Stomach (tissue), 9 donors: ENCODE results near the gene DHRS1. TPM values are rescaled to one million over a fixed set of nuclear protein-coding genes. Genes with fewer than 3 reads are reported as not detected.

Experiments used
- DNase-seq, 2 donors: peaks; one replicate each; pipeline versions ENCODE4 v3.0.0 to v3.0.0-alpha.2; 2013 to 2019
- H3K27ac ChIP-seq, 5 donors: fragments of 200-600 bp in 4 of 5; sonication (generic) in 4 of 5; one replicate each; pipeline ENCODE4 v1.5.1; 2013 to 2019; ENCODE audit warnings: mild to moderate bottlenecking in 1 of 5, moderate library complexity in 1 of 5
- H3K27me3 ChIP-seq, 3 donors: fragments of 200-600 bp; sonication (generic); one replicate each; pipeline ENCODE4 v1.5.1; 2017 to 2019; ENCODE audit warnings: mixed run types in 1 of 3
- H3K36me3 ChIP-seq, 4 donors: fragments of 200-600 bp; sonication (generic); 1 replicate in 3 of 4; 2 replicates in 1 of 4; pipeline ENCODE4 v1.5.1; 2016 to 2019
- H3K4me1 ChIP-seq, 4 donors: fragments of 200-600 bp; sonication (generic); one replicate each; pipeline ENCODE4 v1.5.1; 2016 to 2019
- H3K4me3 ChIP-seq, 4 donors: fragments of 200-600 bp; sonication (generic) in 3 of 4; one replicate each; pipeline ENCODE4 v1.5.1; 2016 to 2019; ENCODE audit warnings: mild to moderate bottlenecking in 1 of 4
- H3K9me3 ChIP-seq, 4 donors: fragments of 200-600 bp; sonication (generic); one replicate each; pipeline ENCODE4 v1.5.1; 2016 to 2019
- CTCF ChIP-seq, 7 experiments: fragments of 450-650 bp in 4 of 7; fragments of 200-600 bp in 3 of 7; sonication (generic) in 3 of 7; IDR thresholded peaks; one replicate each; pipeline ENCODE4 v1.5.1; 2016 to 2019; ENCODE audit warnings: antibody characterized with exemption in 7 of 7, control low read depth in 2 of 7, mild to moderate bottlenecking in 1 of 7
- EP300 ChIP-seq: sonication (generic); formaldehyde crosslinking; IDR thresholded peaks from one replicate; pipeline ENCODE4 v1.6.1; 2017; ENCODE audit warnings: antibody characterized with exemption
- POLR2A ChIP-seq, 4 donors: fragments of 450-650 bp; IDR thresholded peaks; one replicate each; pipeline ENCODE4 v1.6.1; 2016; ENCODE audit warnings: antibody characterized with exemption in 4 of 4, control low read depth in 2 of 4, mild to moderate bottlenecking in 1 of 4, moderate library complexity in 1 of 4
- POLR2AphosphoS5 ChIP-seq, 3 donors: sonication (generic); formaldehyde crosslinking; IDR thresholded peaks; one replicate each; pipeline ENCODE4 v1.6.1; 2016; ENCODE audit warnings: antibody characterized with exemption in 3 of 3
- WGBS, 5 donors: extraction: QIAGEN DNeasy Blood & Tissue Kit in 3 of 5; methylation state at CpG; one replicate each; pipeline versions ENCODE4 v1.1.5 to v1.1.7; 2013 to 2018; 5-methylcytosine and 5-hydroxymethylcytosine counted together
- intact Hi-C: fragments of 100-400 bp; cut with DNase I; formaldehyde crosslinking; loops from one replicate; pipeline ENCODE4 v1.15.1; 2023; ENCODE audit warnings: low total_unique reads
- polyA plus RNA-seq, 3 donors: library from polyadenylated mRNA; stranded (reverse); fragments of 200-250 nt; gene quantifications; one replicate each; pipeline ENCODE4 v1.2.3, GENCODE V29; 2013
- total RNA-seq, 5 donors: library from RNA; depleted of rRNA; stranded (reverse); fragments of >200 nt; gene quantifications; one replicate each; pipeline versions ENCODE4 v1.1.0 to v1.2.3, GENCODE V29; 2014 to 2016
- donor health status: healthy with polysubstance abuse.
- donor health status: Bipolar disorder and iron deficiency.
- donor health status: healthy.

DHRS1 gene
- total and polyA plus RNA-seq, 8 donors: 5.3 to 71.9 (median 25.1) TPM

- Histone ChIP-seq H3K36me3 (no peaks in the 10 kb centered on the region), H3K9me3 (no peaks in the 10 kb centered on the region), H3K4me1 (peaks cover 0 to 56% (median 4%) of the 10 kb centered on the region in 4 donors), H3K27ac (no peak overlapping the region), H3K4me3 (no peak overlapping the region), H3K27me3 (no peaks in the 10 kb centered on the region)
- 67 to 77% (median 71%) methylated on average over 11 of the region's 11 CpGs for WGBS, 5 donors
- intact Hi-C loops: no loop called here
- no peak for TF ChIP-seq EP300
- no peak for TF ChIP-seq POLR2A (IDR thresholded peaks at IDR 0.05)
- no peak for TF ChIP-seq POLR2AphosphoS5 (IDR thresholded peaks at IDR 0.05)
- DNase-seq: no peak
Observed at GRCh38 chr14:24279301-24280186, 20.0 kb downstream of the DHRS1 start.

GRCh38 chr14:24278424-24278823 lies 21.2 kb downstream of the DHRS1 start:
- H3K9me3 ChIP-seq: no peaks in the 10 kb centered on the region
- H3K36me3 ChIP-seq: no peaks in the 10 kb centered on the region
- DNase-seq: no peak
- no peak for TF ChIP-seq CTCF (IDR thresholded peaks at IDR 0.05)
- TF ChIP-seq POLR2AphosphoS5 (IDR thresholded peaks at IDR 0.05): no peak
- TF ChIP-seq POLR2A (IDR thresholded peaks at IDR 0.05): no peak
- no peak for TF ChIP-seq EP300
- intact Hi-C loops: no loop called here
- no peaks in the 10 kb centered on the region for H3K27me3 ChIP-seq
- H3K4me1 ChIP-seq: peaks cover 4 to 67% (median 13%) of the 10 kb centered on the region in 4 donors
- H3K4me3 ChIP-seq: no peak overlapping the region
- no peak overlapping the region for H3K27ac ChIP-seq
- WGBS, 5 donors: 89 to 95% (median 95%) methylated on average over 5 of the region's 5 CpGs

- no peaks in the 10 kb centered on the region for H3K27me3 ChIP-seq
- H3K9me3 ChIP-seq: no peaks in the 10 kb centered on the region
- peaks cover 9 to 73% (median 16%) of the 10 kb centered on the region in 4 donors for H3K4me1 ChIP-seq
- intact Hi-C loops: no loop called here
- no peak overlapping the region for H3K4me3 ChIP-seq
- peak overlapping the region in 4 of 5 donors; percentile 1 to 69 (median 44) for H3K27ac ChIP-seq
- WGBS, 5 donors: 73 to 86% (median 84%) methylated on average over 11 of the region's 11 CpGs
- no peak for DNase-seq
- no peaks in the 10 kb centered on the region for H3K36me3 ChIP-seq
- TF ChIP-seq EP300 (no peak), CTCF (IDR thresholded peaks at IDR 0.05) (no peak)
Observed at GRCh38 chr14:24277606-24278321, 21.8 kb downstream of the DHRS1 start.

GRCh38 chr14:24277071-24277470 lies 22.5 kb downstream of the DHRS1 start:
- Histone ChIP-seq H3K27me3 (no peaks in the 10 kb centered on the region), H3K4me1 (peaks cover 9 to 80% (median 20%) of the 10 kb centered on the region in 4 donors), H3K9me3 (no peaks in the 10 kb centered on the region), H3K27ac (peak overlapping the region in 3 of 5 donors; percentile 1 to 69 (median 63)), H3K36me3 (no peaks in the 10 kb centered on the region), H3K4me3 (no peak overlapping the region)
- DNase-seq: no peak
- intact Hi-C loops: no loop called here
- TF ChIP-seq POLR2AphosphoS5 (IDR thresholded peaks at IDR 0.05) (no peak), POLR2A (IDR thresholded peaks at IDR 0.05) (no peak), CTCF (IDR thresholded peaks at IDR 0.05) (no peak), EP300 (no peak)
- WGBS, 5 donors: 85 to 96% (median 92%) methylated on average over 6 of the region's 6 CpGs
